HEK293 (cell line): ENCODE data around the gene CDC37.

Source experiments
- CTCF ChIP-seq: fragments of 450-650 bp; formaldehyde crosslinking; IDR thresholded peaks from 2 replicates; pipeline ENCODE4 v1.5.1; 2016; ENCODE audit warnings: missing biosample characterization, missing genetic modification characterization
- KLF10 ChIP-seq: fragments of 450-650 bp; IDR thresholded peaks from 2 replicates; pipeline ENCODE4 v1.5.1; 2018; ENCODE audit warnings: missing biosample characterization, mild to moderate bottlenecking, missing genetic modification characterization
- REPIN1 ChIP-seq: fragments of 450-650 bp; formaldehyde crosslinking; IDR thresholded peaks from 2 replicates; pipeline ENCODE4 v1.5.1; 2017; ENCODE audit warnings: missing biosample characterization, missing genetic modification characterization, low read depth
- REST ChIP-seq: fragments of 450-650 bp; formaldehyde crosslinking; IDR thresholded peaks from 2 replicates; pipeline ENCODE4 v1.5.1; 2016; ENCODE audit warnings: missing biosample characterization, missing genetic modification characterization
- ZEB2 ChIP-seq: fragments of 450-650 bp; formaldehyde crosslinking; IDR thresholded peaks from 2 replicates; pipeline ENCODE4 v1.5.1; 2016; ENCODE audit warnings: missing biosample characterization, missing genetic modification characterization
- ZFP69B ChIP-seq: fragments of 450-650 bp; formaldehyde crosslinking; IDR thresholded peaks from 2 replicates; pipeline ENCODE4 v1.5.1; 2016; ENCODE audit warnings: missing biosample characterization, missing genetic modification characterization
- ZNF132 ChIP-seq: fragments of 450-650 bp; formaldehyde crosslinking; IDR thresholded peaks from 2 replicates; pipeline ENCODE4 v1.5.1; 2017; ENCODE audit warnings: missing biosample characterization, missing genetic modification characterization, borderline replicate concordance
- ZNF133 ChIP-seq: fragments of 450-650 bp; formaldehyde crosslinking; IDR thresholded peaks from 2 replicates; pipeline ENCODE4 v1.5.1; 2016; ENCODE audit warnings: missing biosample characterization, missing genetic modification characterization
- ZNF174 ChIP-seq: fragments of 450-650 bp; formaldehyde crosslinking; IDR thresholded peaks from 2 replicates; pipeline ENCODE4 v1.5.0; 2017; ENCODE audit warnings: missing biosample characterization, mild to moderate bottlenecking, missing genetic modification characterization
- ZNF23 ChIP-seq: fragments of 450-650 bp; formaldehyde crosslinking; IDR thresholded peaks from 2 replicates; pipeline ENCODE4 v1.5.1; 2016; ENCODE audit warnings: missing biosample characterization, missing genetic modification characterization, borderline replicate concordance
- ZNF510 ChIP-seq: fragments of 450-650 bp; formaldehyde crosslinking; IDR thresholded peaks from 2 replicates; pipeline ENCODE4 v1.5.1; 2018; ENCODE audit warnings: mild to moderate bottlenecking, missing genetic modification characterization, missing biosample characterization; ENCODE audit not compliant: insufficient replicate concordance
- ZNF571 ChIP-seq: fragments of 450-650 bp; formaldehyde crosslinking; IDR thresholded peaks from 2 replicates; pipeline ENCODE4 v1.5.0; 2017; ENCODE audit warnings: missing biosample characterization, missing genetic modification characterization
- ZNF624 ChIP-seq: fragments of 450-650 bp; formaldehyde crosslinking; IDR thresholded peaks from 2 replicates; pipeline ENCODE4 v1.5.1; 2017; ENCODE audit warnings: missing biosample characterization, missing genetic modification characterization
- ZNF626 ChIP-seq: fragments of 450-650 bp; sonication (Bioruptor Pico); formaldehyde crosslinking; IDR thresholded peaks from 2 replicates; pipeline ENCODE4 v1.5.1; 2018; ENCODE audit warnings: missing biosample characterization, missing genetic modification characterization, inconsistent platforms

DNA sequence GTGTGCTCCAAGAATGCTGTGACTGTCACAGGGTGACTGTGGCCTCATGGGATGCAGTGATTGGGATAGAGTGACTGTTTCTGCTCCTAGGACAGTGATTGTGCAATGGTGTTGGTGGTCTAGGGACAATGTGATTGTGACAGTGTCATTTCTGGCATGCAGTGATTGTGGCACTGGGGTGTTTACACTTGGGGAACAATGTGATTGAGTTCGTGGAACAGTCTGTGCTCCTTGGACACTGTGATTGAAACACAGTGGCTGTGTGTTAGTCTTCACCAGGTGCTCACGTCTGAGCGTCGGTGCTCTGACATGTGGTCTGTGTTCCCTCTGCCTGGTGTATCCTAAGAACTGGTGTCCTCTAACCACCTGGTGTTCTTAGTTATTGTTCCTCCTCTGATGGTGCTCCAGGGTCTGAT lies 18.7 kb upstream of the CDC37 start:
- TF ChIP-seq CTCF (tag by site-specific recombination) (no peak), ZNF174 (tag by site-specific recombination) (no peak), ZNF510 (tag by site-specific recombination) (no peak), ZFP69B (tag by site-specific recombination) (no peak), ZNF624 (no peak), REPIN1 (tag by site-specific recombination) (no peak), ZEB2 (no peak), ZNF23 (tag by site-specific recombination) (no peak), ZNF132 (tag by site-specific recombination) (no peak), ZNF133 (tag by site-specific recombination) (no peak), ZNF571 (tag by site-specific recombination) (no peak), KLF10 (tag by site-specific recombination) (no peak), ZNF626 (tag by site-specific recombination) (no peak), REST (tag by site-specific recombination) (no peak)
